Ramos (cell line): ENCODE data around the gene ITGB1BP1.
"Not testable (repeated sequence)": the region's sequence is repeated elsewhere in the genome, so short reads cannot be mapped to it uniquely, and the experiment has no call there.

Experiments
- in situ Hi-C: fragments of 300-500 bp; cut with MboI; formaldehyde crosslinking; loops from one replicate; pipeline ENCODE4 v1.14.3; 2022; ENCODE audit warnings: low sequenced_read_pairs; ENCODE audit not compliant: unreplicated experiment

ITGB1BP1 gene

GRCh38 chr2:9401646-9402371 lies 21.5 kb downstream of the ITGB1BP1 start:
- in situ Hi-C loops, result no loop called here

- in situ Hi-C loops, result no loop called here
Observed at GRCh38 chr2:9401059-9401547, 22.2 kb downstream of the ITGB1BP1 start.

- in situ Hi-C loops, result no loop called here
Observed at GRCh38 chr2:9400268-9401058, 22.9 kb downstream of the ITGB1BP1 start.

- in situ Hi-C loops, result no loop called here
Observed at GRCh38 chr2:9398881-9399780, 24.2 kb downstream of the ITGB1BP1 start.

- in situ Hi-C loops, result not testable (repeated sequence)
Observed at GRCh38 chr2:9398251-9398650, 25.1 kb downstream of the ITGB1BP1 start.

DNA sequence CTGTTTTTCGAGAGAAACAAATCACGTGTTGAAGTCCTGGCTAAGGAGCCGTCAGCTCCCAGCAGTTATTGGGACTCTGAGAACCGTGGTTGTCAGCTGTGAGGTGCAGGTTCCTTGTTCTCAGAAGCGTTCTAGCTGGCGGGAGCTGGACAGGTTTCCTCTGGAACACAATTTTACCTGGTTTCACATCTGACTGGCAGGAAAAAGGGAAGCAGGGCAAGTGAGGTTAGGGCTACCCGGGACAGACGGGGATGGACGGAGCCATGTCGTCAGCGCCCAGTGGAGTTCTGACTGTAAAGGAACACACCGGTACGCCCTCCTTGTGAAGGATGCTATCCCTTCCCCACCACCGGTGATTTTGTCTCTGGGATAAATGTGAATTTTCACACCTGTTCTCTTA lies 26.1 kb downstream of the ITGB1BP1 start:
- in situ Hi-C loops, result no loop called here

DNA sequence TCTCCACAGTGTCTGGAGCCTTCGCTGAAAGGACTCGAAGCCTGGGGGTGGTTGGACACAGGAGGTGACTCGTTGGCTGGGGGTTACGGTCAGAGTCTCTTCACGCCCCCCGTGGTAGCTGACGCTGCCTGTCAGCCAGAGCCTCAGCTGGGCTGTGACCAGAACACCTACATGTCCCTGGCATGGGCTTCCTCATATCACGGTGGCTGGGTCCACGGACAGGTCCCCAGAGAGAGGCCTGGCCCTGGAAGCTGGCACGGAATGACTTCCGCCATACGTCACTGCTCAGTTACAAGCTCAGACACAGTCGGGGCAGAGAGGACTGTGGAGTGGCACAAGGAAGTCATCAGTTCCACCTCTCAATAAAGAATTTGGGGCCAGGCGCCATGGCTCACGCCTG lies 28.5 kb downstream of the ITGB1BP1 start:
- in situ Hi-C loops, result no loop called here

- in situ Hi-C loops, result no loop called here
Observed at GRCh38 chr2:9392898-9393765, 30.2 kb downstream of the ITGB1BP1 start.

- in situ Hi-C loops, result no loop called here
Observed at GRCh38 chr2:9391961-9392720, 31.2 kb downstream of the ITGB1BP1 start.

DNA sequence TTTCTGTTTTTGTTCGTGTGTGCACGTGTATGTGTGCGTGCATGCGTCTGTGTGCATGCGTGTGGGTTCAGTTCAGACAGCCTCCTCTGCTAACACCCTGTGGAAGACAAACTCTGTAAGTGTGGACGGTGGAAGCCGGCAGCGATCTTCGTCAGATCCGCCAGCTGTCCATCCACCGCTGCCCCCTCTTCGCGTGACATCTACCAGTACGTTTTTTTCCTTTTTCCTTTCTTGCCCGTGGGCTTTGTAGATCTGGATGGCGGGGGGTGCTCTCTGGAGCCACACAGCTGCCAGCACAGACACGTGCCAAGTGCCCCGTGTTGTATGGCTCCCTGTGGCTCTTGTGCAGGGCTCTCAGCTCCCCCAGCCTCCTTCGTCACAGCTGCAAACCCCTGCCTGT lies 32.3 kb downstream of the ITGB1BP1 start:
- in situ Hi-C loops, result no loop called here

GRCh38 chr2:9390151-9390850 lies 33.0 kb downstream of the ITGB1BP1 start:
- in situ Hi-C loops, result no loop called here

- in situ Hi-C loops, result no loop called here
Observed at GRCh38 chr2:9388950-9389911, 34.1 kb downstream of the ITGB1BP1 start.

- in situ Hi-C loops, result no loop called here
Observed at GRCh38 chr2:9388199-9388681, 35.1 kb downstream of the ITGB1BP1 start.

DNA sequence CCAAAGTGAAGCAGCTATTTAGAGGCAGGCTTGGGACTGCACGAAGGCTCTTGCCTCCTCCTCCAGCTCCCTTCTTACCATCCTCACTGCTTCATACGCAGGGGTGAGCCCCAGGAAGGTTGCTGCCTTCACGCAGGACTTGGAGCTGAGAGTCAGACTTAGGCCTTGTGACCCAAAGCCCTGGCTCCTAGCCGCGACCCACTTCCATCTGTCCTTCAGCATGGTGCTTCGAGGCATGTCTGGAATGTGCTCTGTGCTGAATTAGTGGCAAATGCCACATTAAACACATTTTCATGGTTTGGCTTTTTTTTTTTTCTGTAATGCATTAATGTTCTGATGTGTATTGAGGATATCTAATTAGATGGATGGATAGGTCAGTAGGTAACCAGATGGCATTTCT lies 37.5 kb downstream of the ITGB1BP1 start:
- in situ Hi-C loops, result no loop called here

DNA sequence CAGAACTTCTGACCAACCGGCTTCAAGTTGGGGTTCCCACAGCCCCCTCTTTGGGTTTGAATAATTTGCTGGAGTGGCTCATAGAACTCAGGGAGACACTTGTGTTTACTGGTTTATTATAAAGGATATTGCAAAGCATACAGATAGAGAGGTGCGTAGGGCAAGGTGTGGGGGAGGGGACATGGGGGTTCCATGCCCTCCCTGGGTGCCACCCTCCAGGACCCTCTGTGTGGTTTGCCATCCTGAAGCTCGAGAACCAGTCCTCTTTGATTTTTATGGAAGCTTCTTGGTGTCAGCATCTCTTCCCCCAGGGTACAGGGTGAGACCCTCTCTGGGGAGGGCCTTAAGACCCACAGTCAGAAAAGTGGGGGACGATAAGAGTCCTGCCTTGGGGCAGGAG lies 38.8 kb downstream of the ITGB1BP1 start:
- in situ Hi-C loops, result no loop called here

DNA sequence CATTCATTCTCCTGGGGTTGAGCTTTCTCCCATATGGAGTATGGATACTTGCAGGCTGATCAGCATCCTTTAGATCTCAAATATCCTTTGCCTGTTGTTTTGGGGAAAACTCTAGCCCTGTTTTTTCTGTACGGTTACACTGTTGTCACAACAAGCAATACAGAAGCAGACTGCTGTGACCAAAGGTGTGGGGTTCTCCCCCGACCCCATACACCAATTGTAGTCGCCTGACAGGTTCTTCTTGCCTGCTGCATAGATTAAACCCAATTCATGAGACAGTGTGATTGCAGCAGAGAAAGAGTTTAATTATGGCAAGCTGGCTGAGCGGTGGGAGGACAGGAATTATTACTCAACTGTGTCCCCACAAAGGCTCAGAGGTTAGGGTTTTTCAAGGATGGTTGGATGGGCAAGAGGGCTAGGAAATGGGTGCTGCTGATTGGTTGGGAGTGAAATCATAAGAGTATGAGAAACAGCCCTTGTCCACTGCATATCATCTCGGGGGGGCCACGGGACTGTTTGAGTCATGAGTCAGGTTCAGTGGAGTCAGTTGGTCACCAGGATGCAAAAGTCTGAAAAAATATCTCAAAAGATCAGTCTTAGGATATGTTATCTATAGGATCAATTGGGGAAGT lies 40.6 kb downstream of the ITGB1BP1 start:
- in situ Hi-C loops, result no loop called here
